ENCODE results near the gene COX6B2. TPM values are rescaled to one million over a fixed set of nuclear protein-coding genes. Genes with fewer than 3 reads are reported as not detected.
A peak's percentile ranks its signal among the peaks of the same experiment; 100 is the strongest.
"Not testable (repeated sequence)": the region's sequence is repeated elsewhere in the genome, so short reads cannot be mapped to it uniquely, and the experiment has no call there.

Gene COX6B2
- 1 to 10 TPM in 1 of 2 donors, under 1 TPM in 1; 0.62 to 1.4 TPM for total RNA-seq
- total RNA-seq, result 0 to 0.68 reads per million in 2 donors

- DNase-seq, result no peak
- H3K27ac Mint-ChIP-seq, result no peak within 1 kb of the TSS
- peak within 1 kb of the TSS; percentile 86 for H3K4me3 Mint-ChIP-seq
- H3K9me3 ChIP-seq (ENCODE audit: control insufficient read depth, low read length, poor library complexity, severe bottlenecking), result no peaks in the 10 kb centered on the region
- peaks cover 24% of the 10 kb centered on the region for H3K4me1 Mint-ChIP-seq
- no peak for ATAC-seq
- peaks cover 40% of the 10 kb centered on the region for H3K27me3 Mint-ChIP-seq
- peaks cover 7% of the 10 kb centered on the region for H3K36me3 Mint-ChIP-seq (ENCODE audit: low read depth)
Observed at GRCh38 chr19:55354698-55355212, at the start of gene COX6B2. Gene COX6B2 (minus strand): TSS chr19:55354719. CDS start chr19:55354521, 198 bp downstream.

DNA sequence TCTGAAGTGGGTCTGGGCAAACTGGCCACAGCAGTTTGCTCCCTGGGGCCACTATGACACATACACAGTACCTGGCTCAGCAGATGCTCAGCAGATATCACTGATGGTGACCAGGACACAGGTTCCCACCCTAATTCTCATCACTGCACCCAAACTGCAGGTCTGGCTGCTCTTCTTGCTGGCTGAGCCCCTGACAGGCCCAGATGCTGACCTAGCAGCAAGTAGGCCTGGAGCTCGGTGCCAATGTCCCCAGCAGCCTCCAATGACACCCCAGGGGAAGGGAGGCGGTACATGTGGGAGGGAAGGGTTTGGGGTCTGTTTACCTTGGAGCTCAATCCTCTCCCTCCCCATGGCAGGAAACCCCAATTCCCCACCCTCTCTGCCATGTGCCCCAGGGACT lies 48.0 kb upstream of the COX6B2 start:
- no peak for ATAC-seq
- peak overlapping the region; percentile 24 for H3K27ac Mint-ChIP-seq
- no peak for DNase-seq
- no peaks in the 10 kb centered on the region for H3K27me3 Mint-ChIP-seq
- no peak overlapping the region for H3K4me3 Mint-ChIP-seq
- peaks cover 5% of the 10 kb centered on the region for H3K36me3 Mint-ChIP-seq (ENCODE audit: low read depth)
- H3K4me1 Mint-ChIP-seq, result peaks cover 33% of the 10 kb centered on the region
- no peaks in the 10 kb centered on the region for H3K9me3 ChIP-seq (ENCODE audit: control insufficient read depth, low read length, poor library complexity, severe bottlenecking)

DNA sequence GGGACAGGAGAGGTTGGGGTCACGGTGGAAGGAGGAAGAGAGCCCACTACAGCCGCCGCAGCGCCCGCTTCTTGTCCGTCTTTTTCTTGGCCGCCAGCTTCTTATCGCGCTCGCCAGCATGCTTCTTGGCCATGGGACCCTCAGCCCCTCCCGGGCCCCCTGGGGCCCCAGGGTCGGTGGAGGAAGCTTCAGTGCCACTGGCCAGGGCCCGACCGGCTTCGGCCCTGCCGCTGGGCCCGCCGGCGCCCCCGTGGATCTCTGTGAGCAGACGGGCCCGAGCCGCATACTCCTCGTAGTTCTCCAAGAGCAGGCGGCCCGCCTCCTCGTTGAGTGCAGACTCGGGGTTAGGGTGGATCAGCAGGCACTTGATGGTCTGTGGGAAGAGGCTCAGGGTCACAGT lies 46.9 kb upstream of the COX6B2 start:
- H3K36me3 Mint-ChIP-seq (ENCODE audit: low read depth); DNase-seq; H3K9me3 ChIP-seq (ENCODE audit: control insufficient read depth, low read length, poor library complexity, severe bottlenecking); ATAC-seq; H3K27me3 Mint-ChIP-seq: not testable (repeated sequence)
- H3K27ac Mint-ChIP-seq, result peak overlapping the region; percentile 24
- H3K4me1 Mint-ChIP-seq, result peaks cover 29% of the 10 kb centered on the region
- peak overlapping the region; percentile 47 for H3K4me3 Mint-ChIP-seq

- ATAC-seq (no peak), DNase-seq (no peak)
- H3K9me3 ChIP-seq (ENCODE audit: control insufficient read depth, low read length, poor library complexity, severe bottlenecking), result no peaks in the 10 kb centered on the region
- H3K36me3 Mint-ChIP-seq (ENCODE audit: low read depth), result no peaks in the 10 kb centered on the region
- no peaks in the 10 kb centered on the region for H3K27me3 Mint-ChIP-seq
- peak overlapping the region; percentile 81 for H3K27ac Mint-ChIP-seq
- peak overlapping the region; percentile 9 for H3K4me3 Mint-ChIP-seq
- H3K4me1 Mint-ChIP-seq, result peaks cover 20% of the 10 kb centered on the region
Observed at GRCh38 chr19:55400281-55401087, 46.0 kb upstream of the COX6B2 start.

- Mint-ChIP-seq H3K27me3 (no peaks in the 10 kb centered on the region), H3K36me3 (ENCODE audit: low read depth) (no peaks in the 10 kb centered on the region), H3K4me3 (peak overlapping the region; percentile 49), H3K4me1 (peaks cover 18% of the 10 kb centered on the region), H3K27ac (peak overlapping the region; percentile 81)
- ATAC-seq (no peak), DNase-seq (no peak)
- no peaks in the 10 kb centered on the region for H3K9me3 ChIP-seq (ENCODE audit: control insufficient read depth, low read length, poor library complexity, severe bottlenecking)
Observed at GRCh38 chr19:55398200-55398925, 43.8 kb upstream of the COX6B2 start.

GRCh38 chr19:55392820-55393761 lies 38.6 kb upstream of the COX6B2 start:
- ATAC-seq, result no peak
- H3K36me3 Mint-ChIP-seq (ENCODE audit: low read depth), result no peaks in the 10 kb centered on the region
- peaks cover 29% of the 10 kb centered on the region for H3K4me1 Mint-ChIP-seq
- no peak overlapping the region for H3K4me3 Mint-ChIP-seq
- no peaks in the 10 kb centered on the region for H3K27me3 Mint-ChIP-seq
- no peak for DNase-seq
- H3K9me3 ChIP-seq (ENCODE audit: control insufficient read depth, low read length, poor library complexity, severe bottlenecking), result no peaks in the 10 kb centered on the region
- peak overlapping the region; percentile 67 for H3K27ac Mint-ChIP-seq

GRCh38 chr19:55391702-55392615 lies 37.4 kb upstream of the COX6B2 start:
- no peaks in the 10 kb centered on the region for H3K36me3 Mint-ChIP-seq (ENCODE audit: low read depth)
- no peak overlapping the region for H3K4me3 Mint-ChIP-seq
- peak overlapping the region; percentile 67 for H3K27ac Mint-ChIP-seq
- no peaks in the 10 kb centered on the region for H3K27me3 Mint-ChIP-seq
- H3K4me1 Mint-ChIP-seq, result peaks cover 29% of the 10 kb centered on the region
- H3K9me3 ChIP-seq (ENCODE audit: control insufficient read depth, low read length, poor library complexity, severe bottlenecking), result no peaks in the 10 kb centered on the region
- no peak for DNase-seq
- no peak for ATAC-seq

- Mint-ChIP-seq H3K36me3 (ENCODE audit: low read depth) (peaks cover under 1% of the 10 kb centered on the region), H3K4me3 (no peak overlapping the region), H3K4me1 (peaks cover 36% of the 10 kb centered on the region), H3K27ac (no peak overlapping the region), H3K27me3 (no peaks in the 10 kb centered on the region)
- H3K9me3 ChIP-seq (ENCODE audit: control insufficient read depth, low read length, poor library complexity, severe bottlenecking), result no peaks in the 10 kb centered on the region
- DNase-seq (no peak), ATAC-seq (no peak)
Observed at GRCh38 chr19:55391191-55391670, 36.7 kb upstream of the COX6B2 start.

DNA sequence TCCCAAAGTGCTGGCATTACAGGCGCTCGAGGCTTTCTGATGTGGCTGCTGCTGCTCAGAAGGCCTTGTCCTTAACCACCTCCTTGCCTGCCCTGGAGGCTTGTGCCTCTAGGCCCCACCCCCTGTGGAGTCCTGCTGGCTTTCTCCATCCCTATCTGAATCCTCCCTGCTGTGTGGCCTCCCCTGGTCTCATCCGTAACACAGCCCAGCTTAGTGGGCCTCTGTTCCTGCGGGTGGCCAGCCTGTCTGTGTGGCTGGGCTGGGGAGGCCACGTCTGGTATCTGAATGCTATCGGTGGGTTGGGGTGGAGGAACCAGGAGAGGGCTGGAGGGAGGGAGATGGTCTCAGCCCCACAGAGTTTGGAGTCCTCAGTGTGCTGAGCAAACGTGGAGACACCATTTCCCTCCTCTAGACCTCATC lies 36.0 kb upstream of the COX6B2 start:
- Mint-ChIP-seq H3K36me3 (ENCODE audit: low read depth) (peaks cover 6% of the 10 kb centered on the region), H3K4me1 (peaks cover 41% of the 10 kb centered on the region), H3K4me3 (no peak overlapping the region), H3K27me3 (peaks cover 5% of the 10 kb centered on the region), H3K27ac (peak overlapping the region; percentile 9)
- H3K9me3 ChIP-seq (ENCODE audit: control insufficient read depth, low read length, poor library complexity, severe bottlenecking), result no peaks in the 10 kb centered on the region
- DNase-seq (no peak), ATAC-seq (no peak)

DNA sequence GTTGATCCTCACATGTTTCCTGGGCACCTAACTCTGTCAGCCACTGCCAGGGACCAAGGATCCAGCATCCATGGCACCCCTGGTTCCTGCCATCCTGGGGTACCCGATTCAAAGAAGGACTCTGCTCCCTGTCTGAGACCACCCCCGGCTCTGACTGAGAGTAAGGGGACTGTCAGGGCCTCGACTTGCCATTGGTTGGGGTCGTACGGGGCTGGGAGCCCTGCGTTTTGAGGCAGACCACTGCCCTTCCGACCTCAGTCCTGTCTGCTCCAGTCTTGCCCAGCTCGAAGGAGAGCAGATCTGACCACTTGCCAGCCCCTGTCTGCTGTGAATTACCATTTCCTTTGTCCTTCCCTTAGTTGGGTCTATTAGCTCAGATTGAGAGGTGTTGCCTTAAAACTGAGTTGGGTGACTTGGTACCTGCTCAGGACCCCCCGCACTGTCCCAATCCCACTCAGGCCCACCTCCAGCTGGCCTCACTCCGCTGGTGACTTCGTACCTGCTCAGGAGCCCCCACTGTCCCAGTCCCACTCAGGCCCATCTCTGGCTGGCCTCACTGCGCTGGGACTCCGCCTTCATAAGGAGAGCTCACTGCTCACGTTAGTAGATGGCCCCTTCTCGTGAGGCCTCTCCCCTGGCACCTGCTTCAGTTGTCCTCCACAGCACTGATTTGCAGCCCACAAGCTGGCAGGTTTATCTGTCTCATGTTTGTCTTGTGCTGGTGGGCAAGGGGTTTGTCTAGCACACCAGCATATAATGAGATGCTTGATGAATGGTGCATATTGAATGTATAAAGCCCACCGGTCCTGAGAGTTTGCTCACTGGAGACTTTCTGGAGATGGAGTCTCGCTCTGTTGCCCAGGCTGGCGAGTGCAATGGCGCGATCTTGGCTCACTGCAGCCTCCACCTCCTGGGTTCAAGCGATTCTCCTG lies 35.1 kb upstream of the COX6B2 start:
- ATAC-seq (no peak), DNase-seq (no peak)
- no peak overlapping the region for H3K4me3 Mint-ChIP-seq
- peaks cover 6% of the 10 kb centered on the region for H3K36me3 Mint-ChIP-seq (ENCODE audit: low read depth)
- peaks cover 44% of the 10 kb centered on the region for H3K4me1 Mint-ChIP-seq
- peaks cover 5% of the 10 kb centered on the region for H3K27me3 Mint-ChIP-seq
- peak overlapping the region; percentile 89 for H3K27ac Mint-ChIP-seq
- no peaks in the 10 kb centered on the region for H3K9me3 ChIP-seq (ENCODE audit: control insufficient read depth, low read length, poor library complexity, severe bottlenecking)

All from T-helper 17 cell (primary cell).